GM12864 (cell line): Measurements from ENCODE around the gene ELAVL3.
A peak's percentile ranks its signal among the peaks of the same experiment; 100 is the strongest.
"Not testable (repeated sequence)": the region's sequence is repeated elsewhere in the genome, so short reads cannot be mapped to it uniquely, and the experiment has no call there.

Experiments
- DNase-seq: peaks from one replicate; pipeline ENCODE4 v3.0.0-alpha.2; 2011; ENCODE audit warnings: low read depth
- H3K4me3 ChIP-seq: 2 replicates; pipeline ENCODE4 v1.5.1; 2011; ENCODE audit warnings: mild to moderate bottlenecking, low read depth, low read length, control low read depth
- TF ChIP-seq, protein P1 (sequence below): IDR thresholded peaks from 2 replicates; pipeline ENCODE4 v1.5.1; 2011; ENCODE audit warnings: low read depth, mild to moderate bottlenecking, moderate library complexity, low read length, control low read depth, inconsistent platforms; ENCODE audit errors: missing control alignments

ELAVL3 gene

DNA sequence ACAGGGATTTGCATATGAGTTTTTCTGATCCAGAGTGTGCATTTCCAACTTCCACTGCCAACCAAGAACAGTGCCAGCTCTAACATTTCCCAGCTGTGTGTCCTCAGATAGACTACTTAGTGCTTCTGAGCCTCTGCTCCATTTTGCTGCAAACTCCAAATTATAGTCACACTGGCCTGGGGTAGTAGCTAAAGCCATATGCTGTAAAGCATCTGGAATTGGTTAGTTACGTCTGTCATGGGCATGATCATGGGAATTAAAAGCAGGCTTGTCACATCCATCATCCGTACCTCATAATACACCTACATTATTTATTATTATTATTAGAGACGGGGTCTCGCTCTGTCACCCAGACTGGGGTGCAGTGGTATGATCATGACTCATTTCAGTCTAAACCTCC is 7.1 kb downstream of the ELAVL3 start:
- TF ChIP-seq, protein P1, sequence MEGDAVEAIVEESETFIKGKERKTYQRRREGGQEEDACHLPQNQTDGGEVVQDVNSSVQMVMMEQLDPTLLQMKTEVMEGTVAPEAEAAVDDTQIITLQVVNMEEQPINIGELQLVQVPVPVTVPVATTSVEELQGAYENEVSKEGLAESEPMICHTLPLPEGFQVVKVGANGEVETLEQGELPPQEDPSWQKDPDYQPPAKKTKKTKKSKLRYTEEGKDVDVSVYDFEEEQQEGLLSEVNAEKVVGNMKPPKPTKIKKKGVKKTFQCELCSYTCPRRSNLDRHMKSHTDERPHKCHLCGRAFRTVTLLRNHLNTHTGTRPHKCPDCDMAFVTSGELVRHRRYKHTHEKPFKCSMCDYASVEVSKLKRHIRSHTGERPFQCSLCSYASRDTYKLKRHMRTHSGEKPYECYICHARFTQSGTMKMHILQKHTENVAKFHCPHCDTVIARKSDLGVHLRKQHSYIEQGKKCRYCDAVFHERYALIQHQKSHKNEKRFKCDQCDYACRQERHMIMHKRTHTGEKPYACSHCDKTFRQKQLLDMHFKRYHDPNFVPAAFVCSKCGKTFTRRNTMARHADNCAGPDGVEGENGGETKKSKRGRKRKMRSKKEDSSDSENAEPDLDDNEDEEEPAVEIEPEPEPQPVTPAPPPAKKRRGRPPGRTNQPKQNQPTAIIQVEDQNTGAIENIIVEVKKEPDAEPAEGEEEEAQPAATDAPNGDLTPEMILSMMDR, result no peak
- DNase-seq, result no peak
- H3K4me3 ChIP-seq, result no peak overlapping the region

DNA sequence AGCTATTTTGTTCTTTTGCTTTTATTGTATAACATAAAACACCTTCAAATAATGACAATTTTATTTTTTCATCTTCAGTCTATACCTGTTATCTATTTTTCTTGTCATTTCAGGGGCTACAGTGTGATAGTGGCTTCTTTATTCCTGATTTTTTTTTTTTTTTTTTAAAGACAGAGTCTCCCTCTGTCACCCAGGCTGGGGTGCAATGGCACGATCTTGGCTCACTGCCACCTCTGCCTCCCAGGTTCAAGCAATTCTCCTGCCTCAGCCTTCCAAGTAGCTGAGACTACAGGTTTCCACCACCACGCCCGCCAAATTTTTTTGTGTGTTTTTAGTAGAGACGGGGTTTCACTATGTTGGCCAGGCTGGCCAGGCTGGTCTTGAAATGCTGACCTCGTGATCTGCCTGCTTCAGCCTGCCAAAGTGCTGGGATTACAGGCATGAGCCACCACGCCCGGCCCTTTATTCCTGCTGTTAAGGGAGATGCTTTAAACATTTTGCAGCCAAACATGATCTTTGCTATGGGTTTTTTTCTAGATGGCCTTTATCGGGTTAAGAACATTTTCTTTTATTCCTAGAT is 12.5 kb downstream of the ELAVL3 start:
- H3K4me3 ChIP-seq, DNase-seq: not testable (repeated sequence)

DNA sequence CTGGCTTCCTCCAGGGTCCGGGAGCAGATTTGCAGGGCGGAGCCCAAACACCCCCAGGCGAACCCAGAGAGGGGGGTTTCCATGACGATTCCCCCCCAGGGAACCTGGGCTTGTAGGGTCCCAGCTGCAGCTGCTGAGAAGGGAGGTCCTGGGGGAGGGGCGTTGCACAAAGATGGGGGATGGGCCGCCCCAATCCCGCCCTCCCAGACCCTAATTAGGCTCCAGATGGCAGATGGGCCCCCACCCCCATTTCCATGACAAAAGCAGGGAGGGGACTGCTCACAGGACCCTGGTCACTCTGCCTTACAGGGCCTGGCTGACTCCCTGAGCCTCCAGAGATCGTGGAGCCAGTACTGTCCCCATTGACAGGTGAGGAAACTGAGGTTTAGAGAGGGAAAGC is 15.2 kb downstream of the ELAVL3 start:
- DNase-seq, result no peak
- TF ChIP-seq, protein P1, result no peak

DNA sequence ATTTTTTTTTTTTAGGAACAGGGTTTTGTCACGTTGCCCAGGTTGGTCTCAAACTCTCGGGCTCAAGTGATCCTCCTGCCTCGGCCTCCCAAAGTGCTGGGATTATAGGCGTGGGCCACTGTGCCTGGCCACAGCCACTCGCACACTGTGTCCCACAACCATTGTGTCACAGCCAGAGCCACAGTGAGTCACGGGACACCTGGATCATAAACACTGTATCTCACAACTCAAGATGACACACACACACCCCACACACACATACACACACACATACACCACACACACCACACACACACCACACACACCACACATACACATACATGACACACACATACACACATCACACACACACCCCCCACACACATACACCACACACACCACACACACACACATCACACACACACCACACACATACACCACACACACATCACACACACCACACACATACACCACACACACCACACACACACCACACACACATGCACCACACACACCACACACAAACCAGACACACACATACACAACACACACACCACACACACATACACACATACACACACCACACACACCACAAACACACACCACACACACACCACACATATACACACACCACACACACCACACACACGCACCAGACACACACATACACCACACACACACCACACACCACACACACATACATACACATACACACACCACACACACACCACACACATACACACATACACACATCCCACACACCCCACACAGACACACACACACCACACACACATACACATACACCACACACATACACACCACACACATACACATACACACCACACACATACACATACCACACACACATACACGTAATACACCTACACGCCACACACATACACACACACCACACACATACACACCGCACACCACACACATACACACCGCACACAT is 16.2 kb downstream of the ELAVL3 start:
- TF ChIP-seq, protein P1, result no peak
- no peak overlapping the region for H3K4me3 ChIP-seq
- DNase-seq, result no peak

More for the DNA sequence above, 15.2 kb downstream of the ELAVL3 start:
- H3K4me3 ChIP-seq, result no peak overlapping the region

DNA sequence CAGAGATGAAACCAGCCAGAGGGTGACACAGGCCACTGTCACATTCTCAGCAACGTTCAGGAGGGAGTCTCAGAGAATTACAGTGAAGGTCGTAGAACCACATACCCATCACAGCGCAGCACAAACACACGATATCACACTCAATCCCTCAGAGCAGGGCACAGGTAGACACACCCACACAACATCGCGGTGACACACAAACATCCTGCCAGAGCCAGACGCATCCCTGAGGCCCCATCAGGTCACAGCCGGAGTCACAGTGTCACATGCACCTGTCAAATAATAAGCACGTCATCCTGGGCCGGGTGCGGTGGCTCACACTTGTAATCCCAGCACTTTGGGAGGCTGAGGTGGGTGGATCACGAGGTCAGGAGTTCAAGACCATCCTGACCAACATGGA is 17.5 kb downstream of the ELAVL3 start:
- H3K4me3 ChIP-seq, result no peak overlapping the region
- no peak for DNase-seq
- TF ChIP-seq, protein P1, result no peak

DNA sequence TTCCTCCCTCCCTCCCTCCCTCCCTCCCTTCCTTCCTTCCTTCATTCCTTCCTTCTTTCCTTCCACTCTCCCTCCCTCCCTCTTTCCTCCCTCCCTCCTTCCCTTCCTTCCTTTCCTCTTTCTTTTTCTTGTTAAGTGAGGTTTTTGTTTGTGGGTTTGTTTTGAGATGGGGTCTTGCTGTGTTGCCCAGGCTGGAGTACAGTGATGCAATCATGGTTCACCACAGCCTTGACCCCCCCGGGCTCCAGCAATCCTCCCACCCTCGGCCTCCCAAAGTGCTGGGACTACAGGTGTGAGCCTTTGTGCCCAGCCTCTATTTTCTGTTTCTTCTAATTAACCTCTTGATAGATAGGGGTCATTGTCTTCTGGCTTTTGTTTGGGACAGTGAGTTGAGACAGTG is 19.4 kb downstream of the ELAVL3 start:
- no peak for DNase-seq
- TF ChIP-seq, protein P1, result no peak
- H3K4me3 ChIP-seq, result no peak overlapping the region

DNA sequence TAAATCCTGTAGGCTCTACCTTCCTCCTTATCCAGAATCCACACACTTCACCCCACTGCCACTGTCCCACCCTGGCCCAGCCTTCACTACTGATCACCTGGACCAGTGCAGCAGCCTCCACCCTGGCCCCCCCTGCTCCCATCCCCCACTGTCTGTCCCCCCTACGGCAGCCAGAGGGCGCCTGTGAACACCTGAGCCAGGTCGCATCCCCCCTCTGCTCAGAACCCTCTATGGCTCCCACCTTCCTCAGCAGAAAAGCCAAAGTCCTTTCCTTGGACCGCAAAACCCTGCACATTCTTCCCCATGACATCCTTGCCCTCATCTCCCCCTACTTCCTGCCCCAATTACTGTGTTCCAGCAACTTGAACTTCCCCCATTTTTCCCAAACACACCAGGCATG is 20.6 kb downstream of the ELAVL3 start:
- no peak overlapping the region for H3K4me3 ChIP-seq
- TF ChIP-seq, protein P1, result peak; percentile 55
- no peak for DNase-seq

DNA sequence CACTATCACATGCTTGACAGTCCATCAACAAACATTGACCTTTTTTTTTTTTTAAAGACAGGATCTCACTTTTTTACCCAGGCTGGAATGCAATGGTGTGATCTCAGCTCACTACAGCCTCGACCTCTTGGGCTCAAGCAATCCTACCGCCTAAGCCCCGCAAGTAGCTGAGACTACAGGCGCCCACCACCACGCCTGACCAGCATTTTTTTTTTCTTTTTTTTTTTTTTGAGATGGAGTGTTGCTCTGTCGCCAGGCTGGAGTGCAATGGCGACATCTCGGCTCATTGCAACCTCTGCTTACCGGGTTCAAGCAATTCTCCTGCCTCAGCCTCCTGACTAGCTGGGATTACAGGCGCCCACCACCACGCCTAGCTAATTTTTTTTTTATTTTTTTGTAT is 21.9 kb downstream of the ELAVL3 start:
- not testable (repeated sequence) for H3K4me3 ChIP-seq, DNase-seq
